Peyer's patch (tissue), 4 donors: ENCODE results near the gene NANP. TPM values are rescaled to one million over a fixed set of nuclear protein-coding genes. Genes with fewer than 3 reads are reported as not detected.

ENCODE experiments used
- DNase-seq, 3 donors: peaks; one replicate each; pipeline ENCODE4 v3.0.0-alpha.2; 2017 to 2019
- H3K27ac ChIP-seq, 4 donors: fragments of 200-600 bp; sonication (generic); one replicate each; pipeline ENCODE4 v1.5.1; 2016 to 2019
- H3K27me3 ChIP-seq, 2 donors: fragments of 200-600 bp; sonication (generic); one replicate each; pipeline ENCODE4 v1.5.1; 2019
- H3K36me3 ChIP-seq, 3 donors: fragments of 200-600 bp; sonication (generic); one replicate each; pipeline ENCODE4 v1.5.1; 2016 to 2019
- H3K4me1 ChIP-seq, 4 donors: fragments of 200-600 bp; sonication (generic); one replicate each; pipeline ENCODE4 v1.5.1; 2016 to 2019
- H3K4me3 ChIP-seq, 4 donors: fragments of 200-600 bp; sonication (generic); 1 replicate in 3 of 4; 2 replicates in 1 of 4; pipeline ENCODE4 v1.5.1; 2016 to 2019; ENCODE audit warnings: mild to moderate bottlenecking in 1 of 4
- H3K9me3 ChIP-seq, 4 donors: fragments of 200-600 bp; sonication (generic); one replicate each; pipeline ENCODE4 v1.5.1; 2016 to 2019; ENCODE audit warnings: mild to moderate bottlenecking in 1 of 4
- POLR2A ChIP-seq, 2 donors: fragments of 450-650 bp; IDR thresholded peaks; one replicate each; pipeline ENCODE4 v1.5.1; 2017; ENCODE audit warnings: antibody characterized with exemption in 2 of 2, mild to moderate bottlenecking in 2 of 2, moderate library complexity in 2 of 2
- total RNA-seq, 4 donors: library from RNA; depleted of rRNA; stranded (reverse); fragments of >200 nt; gene quantifications; one replicate each; pipeline ENCODE4 v1.1.0, GENCODE V29; 2016
- TF ChIP-seq, protein P1 (sequence below), 6 experiments: fragments of 450-650 bp in 4 of 6; fragments of 200-600 bp in 2 of 6; sonication (generic) in 1 of 6; IDR thresholded peaks; one replicate each; pipeline ENCODE4 v1.5.1; 2017 to 2019; ENCODE audit warnings: antibody characterized with exemption in 6 of 6, mild to moderate bottlenecking in 3 of 6, moderate library complexity in 1 of 6

NANP gene
- 1 to 10 TPM; 3.2 to 5.0 (median 3.5) TPM for total RNA-seq

GRCh38 chr20:25623736-25624499 lies at the start of gene NANP:
Gene NANP (minus strand): TSS chr20:25624014. CDS start chr20:25623948, 66 bp downstream.
- Histone ChIP-seq H3K4me3 (peak within 1 kb of the TSS; percentile 74 to 97 (median 81)), H3K36me3 (no peaks in the 10 kb centered on the region), H3K27ac (peak within 1 kb of the TSS; percentile 87 to 97 (median 90)), H3K27me3 (no peaks in the 10 kb centered on the region), H3K4me1 (peaks cover 0 to 7% (median 2%) of the 10 kb centered on the region in 4 donors), H3K9me3 (no peaks in the 10 kb centered on the region)
- DNase-seq: peak; percentile 88 to 97 (median 96)
- TF ChIP-seq POLR2A (IDR thresholded peaks at IDR 0.05): peak; percentile 44 to 53
- TF ChIP-seq, protein P1, sequence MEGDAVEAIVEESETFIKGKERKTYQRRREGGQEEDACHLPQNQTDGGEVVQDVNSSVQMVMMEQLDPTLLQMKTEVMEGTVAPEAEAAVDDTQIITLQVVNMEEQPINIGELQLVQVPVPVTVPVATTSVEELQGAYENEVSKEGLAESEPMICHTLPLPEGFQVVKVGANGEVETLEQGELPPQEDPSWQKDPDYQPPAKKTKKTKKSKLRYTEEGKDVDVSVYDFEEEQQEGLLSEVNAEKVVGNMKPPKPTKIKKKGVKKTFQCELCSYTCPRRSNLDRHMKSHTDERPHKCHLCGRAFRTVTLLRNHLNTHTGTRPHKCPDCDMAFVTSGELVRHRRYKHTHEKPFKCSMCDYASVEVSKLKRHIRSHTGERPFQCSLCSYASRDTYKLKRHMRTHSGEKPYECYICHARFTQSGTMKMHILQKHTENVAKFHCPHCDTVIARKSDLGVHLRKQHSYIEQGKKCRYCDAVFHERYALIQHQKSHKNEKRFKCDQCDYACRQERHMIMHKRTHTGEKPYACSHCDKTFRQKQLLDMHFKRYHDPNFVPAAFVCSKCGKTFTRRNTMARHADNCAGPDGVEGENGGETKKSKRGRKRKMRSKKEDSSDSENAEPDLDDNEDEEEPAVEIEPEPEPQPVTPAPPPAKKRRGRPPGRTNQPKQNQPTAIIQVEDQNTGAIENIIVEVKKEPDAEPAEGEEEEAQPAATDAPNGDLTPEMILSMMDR (IDR thresholded peaks at IDR 0.05): no peak

DNA sequence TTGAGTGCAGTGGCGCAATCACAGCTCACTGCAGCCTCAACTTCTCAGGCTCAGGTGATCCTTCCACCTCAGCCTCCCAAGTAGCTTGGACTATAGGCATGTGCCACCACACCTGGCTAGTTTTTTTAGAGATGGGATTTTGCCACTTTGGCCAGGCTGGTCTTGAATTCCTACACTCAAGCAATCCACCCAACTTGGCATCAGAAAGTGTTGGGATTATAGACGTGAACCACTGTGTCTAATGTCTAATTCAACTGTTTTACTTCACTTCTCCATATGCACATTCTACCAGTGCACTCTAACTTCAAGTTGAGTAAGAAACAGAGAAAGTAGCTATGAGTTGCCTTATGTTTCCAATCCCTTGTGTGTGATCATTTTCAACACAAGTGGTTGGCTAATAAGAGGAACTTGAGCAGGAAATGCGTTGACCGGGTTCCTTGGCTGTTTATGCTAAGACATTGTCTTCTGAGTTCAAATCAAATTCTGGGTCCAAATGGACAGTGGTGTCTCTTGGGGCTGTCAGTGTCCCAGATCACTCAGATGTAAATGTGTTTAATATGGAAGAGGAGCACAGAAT lies 48.9 kb upstream of the NANP start:
- no peaks in the 10 kb centered on the region for H3K9me3 ChIP-seq
- H3K27me3 ChIP-seq: no peaks in the 10 kb centered on the region
- DNase-seq: no peak
- no peaks in the 10 kb centered on the region for H3K4me1 ChIP-seq
- H3K4me3 ChIP-seq: no peak overlapping the region
- H3K36me3 ChIP-seq: peaks cover 0 to 47% (median 0%) of the 10 kb centered on the region in 3 donors
- TF ChIP-seq, protein P1 (IDR thresholded peaks at IDR 0.05): no peak
- TF ChIP-seq POLR2A (IDR thresholded peaks at IDR 0.05): no peak
- H3K27ac ChIP-seq: no peak overlapping the region

GRCh38 chr20:25669826-25670422 lies 46.1 kb upstream of the NANP start:
- no peak overlapping the region for H3K4me3 ChIP-seq
- peaks cover 0 to 19% (median 0%) of the 10 kb centered on the region in 3 donors for H3K36me3 ChIP-seq
- H3K27ac ChIP-seq: no peak overlapping the region
- DNase-seq: no peak
- no peaks in the 10 kb centered on the region for H3K9me3 ChIP-seq
- TF ChIP-seq, protein P1 (IDR thresholded peaks at IDR 0.05): no peak
- TF ChIP-seq POLR2A (IDR thresholded peaks at IDR 0.05): no peak
- no peaks in the 10 kb centered on the region for H3K4me1 ChIP-seq
- H3K27me3 ChIP-seq: no peaks in the 10 kb centered on the region

- no peaks in the 10 kb centered on the region for H3K4me1 ChIP-seq
- H3K4me3 ChIP-seq: no peak overlapping the region
- no peak for DNase-seq
- no peak overlapping the region for H3K27ac ChIP-seq
- TF ChIP-seq, protein P1 (IDR thresholded peaks at IDR 0.05): no peak
- no peak for TF ChIP-seq POLR2A (IDR thresholded peaks at IDR 0.05)
- H3K36me3 ChIP-seq: peaks cover 0 to 5% (median 0%) of the 10 kb centered on the region in 3 donors
- no peaks in the 10 kb centered on the region for H3K9me3 ChIP-seq
- H3K27me3 ChIP-seq: no peaks in the 10 kb centered on the region
Observed at GRCh38 chr20:25668446-25668845, 44.6 kb upstream of the NANP start.

DNA sequence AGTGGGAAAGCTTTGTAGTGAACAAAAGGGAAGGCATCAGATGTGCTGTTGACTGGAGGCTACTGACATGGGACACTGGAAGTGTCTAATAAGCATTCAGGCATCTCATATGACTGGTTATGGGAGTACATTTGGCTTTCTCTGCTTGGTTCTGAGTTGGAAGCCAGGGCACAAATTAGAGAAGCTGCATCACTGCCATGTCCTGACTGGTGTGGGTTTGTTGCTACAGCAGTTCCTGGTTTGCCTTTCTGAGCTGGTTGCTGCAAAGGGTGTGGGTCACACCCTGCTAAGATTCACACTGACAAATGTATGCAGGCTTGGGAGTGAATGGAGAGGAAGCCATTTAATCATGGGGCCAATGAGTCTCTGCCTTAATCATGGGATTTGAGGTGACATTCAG lies 36.2 kb upstream of the NANP start:
- DNase-seq: no peak
- Histone ChIP-seq H3K9me3 (no peaks in the 10 kb centered on the region), H3K36me3 (no peaks in the 10 kb centered on the region), H3K4me1 (no peaks in the 10 kb centered on the region), H3K27ac (no peak overlapping the region), H3K4me3 (no peak overlapping the region), H3K27me3 (no peaks in the 10 kb centered on the region)
- TF ChIP-seq, protein P1 (IDR thresholded peaks at IDR 0.05): no peak
- TF ChIP-seq POLR2A (IDR thresholded peaks at IDR 0.05): no peak
